Aorta (tissue), 5 donors: Measurements from ENCODE around the gene CAPZA1. TPM values are rescaled to one million over a fixed set of nuclear protein-coding genes. Genes with fewer than 3 reads are reported as not detected.

Experiments
- ATAC-seq: fragments of 200-7000 bp; cut with Tn5 transposase; one replicate; pipeline ENCODE4 v1.9.1; 2022; ENCODE audit warnings: moderate library complexity; ENCODE audit not compliant: low FRiP score
- DNase-seq, 2 donors: peaks; one replicate each; pipeline ENCODE4 v3.0.0-alpha.2; 2020
- H3K27ac ChIP-seq, 2 donors: one replicate each; pipeline ENCODE4 v1.5.1; 2013; ENCODE audit warnings: low read length in 2 of 2, mild to moderate bottlenecking in 2 of 2, moderate library complexity in 2 of 2, control low read depth in 1 of 2, inconsistent platforms in 1 of 2, low read depth in 1 of 2
- H3K27me3 ChIP-seq, 2 donors: one replicate each; pipeline ENCODE4 v1.6.1; 2013; ENCODE audit warnings: control low read depth in 1 of 2, low read length in 1 of 2, mild to moderate bottlenecking in 1 of 2, moderate library complexity in 1 of 2; ENCODE audit not compliant: insufficient read depth in 2 of 2, control insufficient read depth in 1 of 2
- H3K36me3 ChIP-seq, 2 donors: one replicate each; pipeline ENCODE4 v1.6.1; 2013; ENCODE audit warnings: control low read depth in 1 of 2, low read length in 1 of 2, mild to moderate bottlenecking in 1 of 2; ENCODE audit not compliant: insufficient read depth in 2 of 2, control insufficient read depth in 1 of 2
- H3K4me1 ChIP-seq, 2 donors: one replicate each; pipeline ENCODE4 v1.6.1; 2013; ENCODE audit warnings: low read length in 2 of 2, control low read depth in 1 of 2, mild to moderate bottlenecking in 1 of 2, moderate library complexity in 1 of 2; ENCODE audit not compliant: insufficient read depth in 2 of 2, control insufficient read depth in 1 of 2
- H3K4me3 ChIP-seq, 2 donors: one replicate each; pipeline ENCODE4 v1.5.1; 2013; ENCODE audit warnings: low read length in 2 of 2, control low read depth in 1 of 2, mild to moderate bottlenecking in 1 of 2
- H3K9me3 ChIP-seq: one replicate; pipeline ENCODE4 v1.6.1; 2013; ENCODE audit warnings: mild to moderate bottlenecking, low read length; ENCODE audit not compliant: control insufficient read depth
- WGBS, 2 donors: extraction: QIAGEN DNeasy Blood & Tissue Kit; methylation state at CpG; one replicate each; pipeline ENCODE4 v1.1.7; 2013; 5-methylcytosine and 5-hydroxymethylcytosine counted together
- intact Hi-C, 2 donors: fragments of 100-400 bp; cut with DNase I; formaldehyde crosslinking; loops; one replicate each; pipeline versions ENCODE4 v1.14.2 to v1.15.0; 2022
- polyA plus RNA-seq, 2 donors: library from polyadenylated mRNA; stranded (reverse); fragments of 200-250 nt; gene quantifications; one replicate each; pipeline ENCODE4 v1.2.3, GENCODE V29; 2013
- total RNA-seq, 2 donors: library from RNA; stranded (reverse); fragmentation: NEBNext Ultra II Directional; extraction: Animal tissue kit (Norgen Biotek cat#: 25700); gene quantifications; one replicate each; pipeline ENCODE4 v1.2.1, GENCODE V29; 2021
- donor health status: healthy with polysubstance abuse.
- donor health status: Bipolar disorder and iron deficiency.
- donor health status: DM: no; HTN: no; CAD: no.
- donor health status: DM: no; HTN: no; CAD: no.
- donor health status: DM: yes; HTN: yes; CAD: no.

The CAPZA1 gene
- total and polyA plus RNA-seq, 4 donors: 39.1 to 109 (median 85.0) TPM

DNA sequence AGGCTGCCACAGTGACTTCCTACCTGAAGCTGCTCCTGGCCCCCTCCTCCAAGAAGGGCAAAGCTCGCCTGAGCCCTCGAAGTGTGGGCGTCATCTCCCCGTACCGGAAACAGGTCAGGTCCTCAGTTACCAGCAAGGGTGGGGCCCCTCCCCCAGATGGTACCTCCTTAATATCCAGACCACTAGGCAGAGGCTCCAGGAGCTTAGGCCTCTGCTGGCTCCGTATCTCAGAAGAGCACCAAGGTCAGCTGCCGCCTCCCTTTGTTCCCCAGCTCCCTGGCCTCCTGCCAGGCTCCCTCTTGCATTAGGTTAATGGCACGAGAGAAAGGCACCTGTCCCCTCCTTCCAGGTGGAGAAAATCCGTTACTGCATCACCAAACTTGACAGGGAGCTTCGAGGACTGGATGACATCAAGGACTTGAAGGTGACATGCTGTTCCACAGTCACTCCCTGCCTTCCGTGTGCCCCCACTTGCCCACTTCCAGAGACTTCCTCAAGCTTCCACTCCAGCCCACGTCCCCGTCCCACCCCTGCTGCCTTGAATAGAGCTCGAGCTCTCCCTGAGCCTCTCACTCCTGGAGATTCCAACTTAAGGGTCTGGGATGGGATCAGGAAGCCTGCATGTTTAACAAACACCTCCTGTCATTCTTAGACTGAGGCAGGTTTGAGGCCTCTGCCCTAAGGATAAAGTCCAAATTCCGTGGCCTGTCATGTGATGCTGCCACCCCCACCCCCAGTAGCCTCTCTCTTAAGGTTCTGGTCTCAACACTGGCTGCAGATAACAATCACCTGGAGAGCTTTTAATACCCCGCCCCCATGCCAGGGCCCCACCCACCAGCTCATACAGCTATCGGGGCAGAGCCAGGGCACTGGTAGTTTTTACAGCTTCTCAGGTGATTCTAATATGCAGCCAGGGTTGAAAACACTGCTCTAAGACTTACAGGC is 79.0 kb downstream of the CAPZA1 start:
- Histone ChIP-seq H3K27me3 (no peaks in the 10 kb centered on the region), H3K27ac (peak overlapping the region in 1 of 2 donors; percentile 24), H3K9me3 (no peaks in the 10 kb centered on the region), H3K36me3 (no peaks in the 10 kb centered on the region), H3K4me1 (no peaks in the 10 kb centered on the region), H3K4me3 (no peak overlapping the region)
- ATAC-seq (no peak), DNase-seq (peak in 1 of 2 donors; percentile 76)
- intact Hi-C loops: no loop called here
- 71 to 72% methylated on average over 17 of the region's 17 CpGs for WGBS, 2 donors

DNA sequence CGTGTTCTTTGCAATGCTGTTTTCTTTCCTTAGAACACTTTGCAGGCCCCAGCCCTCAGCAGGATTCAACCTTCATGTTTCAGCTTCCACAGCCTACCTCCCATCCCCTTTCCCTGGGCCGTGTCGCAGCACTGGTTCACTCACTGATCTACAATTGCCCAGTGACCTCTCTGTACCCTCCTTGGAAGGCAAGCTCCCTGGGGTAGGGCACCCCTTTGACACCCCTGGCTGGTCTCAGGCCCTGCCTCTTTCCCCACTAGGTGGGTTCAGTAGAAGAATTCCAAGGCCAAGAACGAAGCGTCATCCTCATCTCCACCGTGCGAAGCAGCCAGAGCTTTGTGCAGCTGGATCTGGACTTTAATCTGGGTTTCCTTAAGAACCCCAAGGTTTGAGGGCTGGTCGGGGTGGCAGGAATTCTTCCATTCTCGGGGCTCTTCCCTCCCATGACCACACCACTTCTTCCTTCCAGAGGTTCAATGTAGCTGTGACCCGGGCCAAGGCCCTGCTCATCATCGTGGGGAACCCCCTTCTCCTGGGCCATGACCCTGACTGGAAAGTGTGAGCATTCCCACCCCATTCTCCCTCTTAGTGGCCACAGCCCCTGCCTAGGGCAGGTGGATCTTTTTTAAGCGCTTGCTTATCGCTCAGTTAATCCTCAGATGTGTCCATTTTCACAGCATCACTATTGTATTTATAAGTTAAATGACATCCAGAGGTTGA is 80.0 kb downstream of the CAPZA1 start:
- DNase-seq: peak in 1 of 2 donors; percentile 62
- intact Hi-C loops: loop anchor here in 1 of 2 donors (1.0 to 10.0 kb wide), 4 partner anchors 24 to 235 kb away; no protein-coding TSS in a partner anchor
- 80 to 84% methylated on average over 13 of the region's 13 CpGs for WGBS, 2 donors
- no peak for ATAC-seq
- H3K4me1 ChIP-seq: no peaks in the 10 kb centered on the region
- H3K4me3 ChIP-seq: no peak overlapping the region
- no peaks in the 10 kb centered on the region for H3K9me3 ChIP-seq
- H3K27ac ChIP-seq: peak overlapping the region; percentile 37 to 66
- no peaks in the 10 kb centered on the region for H3K36me3 ChIP-seq
- no peaks in the 10 kb centered on the region for H3K27me3 ChIP-seq

DNA sequence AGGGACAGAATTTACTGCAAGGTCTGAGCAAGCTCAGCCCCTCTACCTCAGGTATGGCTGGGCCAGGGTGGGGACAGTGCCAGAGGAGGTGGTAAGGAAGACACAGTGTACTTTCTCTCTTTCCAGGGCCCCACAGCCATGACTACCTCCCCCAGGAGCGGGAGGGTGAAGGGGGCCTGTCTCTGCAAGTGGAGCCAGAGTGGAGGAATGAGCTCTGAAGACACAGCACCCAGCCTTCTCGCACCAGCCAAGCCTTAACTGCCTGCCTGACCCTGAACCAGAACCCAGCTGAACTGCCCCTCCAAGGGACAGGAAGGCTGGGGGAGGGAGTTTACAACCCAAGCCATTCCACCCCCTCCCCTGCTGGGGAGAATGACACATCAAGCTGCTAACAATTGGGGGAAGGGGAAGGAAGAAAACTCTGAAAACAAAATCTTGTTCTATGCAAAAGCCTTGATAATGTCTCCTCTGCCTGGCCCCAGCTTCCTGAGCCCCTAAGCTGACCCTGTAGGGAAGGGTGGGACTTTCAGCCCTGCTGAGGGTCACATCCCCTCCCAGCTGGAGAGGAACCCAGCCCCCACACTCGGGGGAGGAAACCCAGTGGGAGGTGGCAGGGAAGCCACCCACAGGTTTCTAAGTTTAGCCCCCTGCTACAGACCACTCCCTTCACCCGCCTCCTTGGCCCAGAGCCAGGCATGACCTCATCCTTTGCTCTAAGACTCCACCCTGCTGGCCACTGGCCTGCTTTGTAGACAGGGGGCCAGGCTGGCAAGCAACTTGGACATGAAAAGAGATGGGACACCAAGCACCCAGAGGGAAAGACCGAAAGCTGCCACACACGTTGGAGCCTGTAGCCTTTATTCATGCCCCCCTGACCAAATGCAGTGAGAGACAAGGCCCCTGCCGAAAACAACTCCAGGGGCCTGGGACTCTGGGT is 80.9 kb downstream of the CAPZA1 start:
- WGBS, 2 donors: 5 to 7% methylated on average over 7 of the region's 7 CpGs
- H3K27me3 ChIP-seq: no peaks in the 10 kb centered on the region
- intact Hi-C loops: loop anchor here in 1 of 2 donors (1.0 to 10.0 kb wide), 4 partner anchors 25 to 236 kb away; no protein-coding TSS in a partner anchor
- no peak overlapping the region for H3K4me3 ChIP-seq
- no peaks in the 10 kb centered on the region for H3K36me3 ChIP-seq
- H3K4me1 ChIP-seq: no peaks in the 10 kb centered on the region
- peak overlapping the region; percentile 52 to 82 for H3K27ac ChIP-seq
- no peaks in the 10 kb centered on the region for H3K9me3 ChIP-seq
- peak; percentile 98 to 100 for DNase-seq
- peak; percentile 88 for ATAC-seq

DNA sequence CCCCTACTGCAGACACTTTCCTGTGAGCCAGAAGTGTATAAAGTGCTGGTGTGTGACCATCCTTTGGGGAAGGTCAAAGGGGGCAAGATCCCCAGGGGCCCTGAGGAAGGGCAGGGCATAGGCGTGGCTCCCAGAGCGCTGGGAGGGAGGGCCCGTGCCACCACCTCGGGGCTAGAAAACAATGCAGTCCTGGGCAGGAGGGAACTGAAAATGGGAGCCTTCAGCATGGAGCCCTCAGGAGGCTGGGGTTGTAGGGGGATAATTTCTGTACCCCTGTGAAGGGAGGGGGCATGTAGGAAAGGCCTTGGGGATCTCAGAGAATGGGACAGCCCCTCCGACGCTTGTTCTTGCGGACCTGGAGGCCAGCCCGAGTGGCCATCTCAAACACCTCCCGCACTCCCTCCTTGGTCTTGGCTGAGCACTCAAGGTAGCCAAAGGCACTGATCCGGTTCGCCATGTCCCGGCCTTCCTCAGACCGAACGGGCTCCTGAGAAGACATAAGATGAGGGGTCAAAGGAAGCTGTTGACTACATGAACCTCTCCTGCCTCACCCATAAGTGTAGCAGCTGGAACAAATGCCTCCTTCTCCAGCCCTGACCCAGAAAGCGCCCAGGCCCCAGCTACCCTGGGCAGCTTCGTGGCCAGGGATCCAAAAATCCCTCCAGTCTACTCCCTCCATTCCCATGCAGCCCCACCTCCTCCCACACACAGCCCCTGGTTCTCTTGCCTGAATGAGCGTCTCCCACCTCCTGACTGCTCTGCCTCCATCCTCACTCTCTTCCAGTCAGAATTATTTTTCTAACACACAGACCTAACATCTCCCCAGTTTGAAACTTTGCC is 81.8 kb downstream of the CAPZA1 start:
- Histone ChIP-seq H3K4me3 (no peak overlapping the region), H3K27me3 (no peaks in the 10 kb centered on the region), H3K27ac (peak overlapping the region; percentile 52 to 82), H3K36me3 (no peaks in the 10 kb centered on the region), H3K9me3 (no peaks in the 10 kb centered on the region), H3K4me1 (no peaks in the 10 kb centered on the region)
- DNase-seq (peak in 1 of 2 donors; percentile 66), ATAC-seq (no peak)
- intact Hi-C loops: loop anchor here in 1 of 2 donors (5.0 to 10.0 kb wide), 3 partner anchors 64 to 237 kb away; no protein-coding TSS in a partner anchor
- WGBS, 2 donors: 72 to 74% methylated on average over 17 of the region's 17 CpGs

DNA sequence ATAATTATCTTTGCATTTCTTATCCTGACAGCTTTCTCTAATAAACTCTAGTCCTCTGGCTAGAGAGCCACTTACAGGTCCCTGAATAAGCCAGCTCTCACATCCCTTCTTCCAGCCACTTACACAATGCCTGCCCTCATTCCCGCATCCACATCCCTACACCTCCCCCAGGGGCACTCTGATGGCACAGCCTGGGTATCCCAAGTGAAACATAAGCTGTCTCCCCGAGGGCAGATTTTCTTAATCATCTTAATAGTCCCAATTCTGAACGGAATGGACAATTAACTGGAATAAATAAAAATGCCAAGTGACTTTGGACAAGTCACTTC is 82.4 kb downstream of the CAPZA1 start:
- Histone ChIP-seq H3K36me3 (no peaks in the 10 kb centered on the region), H3K9me3 (no peaks in the 10 kb centered on the region), H3K4me1 (no peaks in the 10 kb centered on the region), H3K27ac (no peak overlapping the region), H3K27me3 (no peaks in the 10 kb centered on the region), H3K4me3 (no peak overlapping the region)
- intact Hi-C loops: loop anchor here in 1 of 2 donors (5.0 to 10.0 kb wide), 3 partner anchors 65 to 237 kb away; no protein-coding TSS in a partner anchor
- DNase-seq: peak in 1 of 2 donors; percentile 20
- 61 to 62% methylated on average over 3 of the region's 3 CpGs for WGBS, 2 donors
- no peak for ATAC-seq

DNA sequence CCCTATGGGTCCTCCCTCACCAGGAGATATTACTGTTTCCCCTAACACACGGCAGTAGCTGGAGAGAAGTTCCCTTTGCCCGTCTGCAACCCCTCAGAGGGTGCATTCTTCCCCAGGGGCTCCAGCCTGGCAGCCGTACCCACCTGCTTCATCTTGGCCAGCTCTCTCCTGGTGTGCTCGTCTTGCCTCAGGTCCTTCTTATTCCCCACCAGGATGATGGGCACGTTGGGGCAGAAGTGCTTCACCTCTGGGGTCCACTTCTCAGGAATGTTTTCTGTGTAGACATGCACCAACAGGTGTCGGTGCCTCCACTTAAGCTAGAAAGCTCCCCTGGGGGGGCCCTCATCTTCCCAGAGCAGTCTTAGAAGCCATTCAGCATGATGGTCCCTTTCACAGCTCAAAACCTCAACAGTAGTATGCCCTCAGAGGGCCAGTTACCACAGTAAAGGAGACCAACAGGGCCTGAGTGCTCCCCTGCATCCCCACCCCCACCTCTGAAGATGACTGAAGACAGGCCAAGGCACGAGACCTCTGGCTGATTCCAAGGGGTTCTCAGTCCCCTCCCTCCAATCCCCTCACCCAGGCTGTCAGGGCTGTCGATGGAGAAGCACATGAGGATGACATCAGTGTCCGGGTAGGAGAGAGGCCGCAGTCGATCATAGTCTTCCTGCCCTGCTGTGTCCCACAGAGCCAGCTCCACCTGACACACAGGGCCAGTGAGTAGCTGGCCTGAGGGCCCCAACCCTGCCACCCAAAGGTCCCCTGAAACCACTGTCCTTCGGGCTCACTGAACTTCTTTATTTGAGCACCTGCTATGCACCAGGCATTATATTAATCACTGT is 83.0 kb downstream of the CAPZA1 start:
- no peaks in the 10 kb centered on the region for H3K4me1 ChIP-seq
- H3K36me3 ChIP-seq: no peaks in the 10 kb centered on the region
- peak in 1 of 2 donors; percentile 67 for DNase-seq
- no peaks in the 10 kb centered on the region for H3K9me3 ChIP-seq
- H3K27ac ChIP-seq: no peak overlapping the region
- no peak overlapping the region for H3K4me3 ChIP-seq
- no peak for ATAC-seq
- no peaks in the 10 kb centered on the region for H3K27me3 ChIP-seq
- intact Hi-C loops: loop anchor here in 1 of 2 donors (5.0 to 10.0 kb wide), 3 partner anchors 65 to 238 kb away; no protein-coding TSS in a partner anchor
- 59 to 63% methylated on average over 12 of the region's 12 CpGs for WGBS, 2 donors

DNA sequence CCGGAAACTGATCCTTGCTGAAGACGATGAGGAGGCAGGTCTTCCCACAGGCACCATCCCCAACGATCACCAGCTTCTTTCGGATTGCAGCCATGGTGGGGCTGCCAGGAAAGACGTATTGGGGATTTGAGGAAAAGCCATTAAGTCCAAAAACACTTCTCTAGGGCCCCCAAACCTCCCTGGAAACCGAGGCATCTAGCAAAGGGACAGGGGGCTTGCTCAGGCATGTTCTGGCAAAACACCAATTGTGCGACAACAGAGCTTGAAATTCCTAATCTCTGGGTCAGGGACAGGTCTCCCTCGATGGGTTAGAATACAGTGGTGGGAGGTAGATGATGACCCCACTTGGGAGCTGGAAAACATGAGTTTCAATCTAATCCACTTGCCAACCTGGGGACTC is 84.1 kb downstream of the CAPZA1 start:
- no peaks in the 10 kb centered on the region for H3K9me3 ChIP-seq
- H3K4me1 ChIP-seq: no peaks in the 10 kb centered on the region
- intact Hi-C loops: loop anchor here in 1 of 2 donors (5.0 to 10.0 kb wide), 3 partner anchors 66 to 239 kb away; no protein-coding TSS in a partner anchor
- no peaks in the 10 kb centered on the region for H3K36me3 ChIP-seq
- no peak overlapping the region for H3K27ac ChIP-seq
- H3K4me3 ChIP-seq: no peak overlapping the region
- ATAC-seq (no peak), DNase-seq (peak in 1 of 2 donors; percentile 37)
- H3K27me3 ChIP-seq: no peaks in the 10 kb centered on the region
- WGBS, 2 donors: 61 to 68% methylated on average over 8 of the region's 8 CpGs
